H1 (cell line): Measurements from ENCODE around the gene UBAP2L. TPM values are rescaled to one million over a fixed set of nuclear protein-coding genes. Genes with fewer than 3 reads are reported as not detected.

Experiments
- CTCF ChIA-PET: fragments of 300-600 bp; sonication (Branson Sonifier 250); formaldehyde crosslinking; loops from one replicate; lab custom pipeline; 2021; ENCODE audit not compliant: partially characterized antibody; lab: Charles Lee
- POLR2A ChIA-PET: fragments of 300-600 bp; sonication (Branson Sonifier 250); formaldehyde crosslinking; loops from one replicate; lab custom pipeline; 2021; ENCODE audit warnings: inconsistent platforms; ENCODE audit not compliant: partially characterized antibody; lab: Charles Lee
- DNase-seq, 2 experiments: peaks; one replicate each; pipeline versions ENCODE4 v3.0.0 to v3.0.0-alpha.2; 2010 to 2022; ENCODE audit warnings: low spot score in 2 of 2, low read depth in 1 of 2, mixed read lengths in 1 of 2
- FAIRE-seq: peaks from 2 replicates; lab custom pipeline; 2011; peaks lifted over from hg19 to GRCh38; lab: Jason Lieb, UNC
- H2AFZ ChIP-seq: 2 replicates; pipeline ENCODE4 v1.8.1; 2012; ENCODE audit warnings: low read length, inconsistent platforms
- H2AK5ac ChIP-seq: 2 replicates; pipeline ENCODE4 v1.6.1; 2013; ENCODE audit warnings: low read depth, low read length
- H2BK120ac ChIP-seq: replicated peaks from 2 replicates; pipeline ENCODE3; 2013; ENCODE audit warnings: low read depth, low read length, inconsistent platforms
- H2BK12ac ChIP-seq: 2 replicates; pipeline ENCODE4 v1.6.1; 2013; ENCODE audit warnings: low read depth, low read length
- H2BK15ac ChIP-seq: 2 replicates; pipeline ENCODE4 v1.6.1; 2013; ENCODE audit warnings: low read length
- H2BK20ac ChIP-seq: 2 replicates; pipeline ENCODE4 v1.6.1; 2013; ENCODE audit warnings: low read length
- H2BK5ac ChIP-seq: 2 replicates; pipeline ENCODE4 v1.6.1; 2013; ENCODE audit warnings: low read depth, low read length
- H3K14ac ChIP-seq: 2 replicates; pipeline ENCODE4 v1.6.1; 2013; ENCODE audit warnings: inconsistent platforms; ENCODE audit not compliant: insufficient read length
- H3K18ac ChIP-seq: 2 replicates; pipeline ENCODE4 v1.6.1; 2013; ENCODE audit warnings: low read length; ENCODE audit errors: extremely low read depth
- H3K23ac ChIP-seq: 2 replicates; pipeline ENCODE4 v1.6.1; 2013; ENCODE audit warnings: inconsistent platforms; ENCODE audit not compliant: insufficient read length
- H3K23me2 ChIP-seq: 2 replicates; pipeline ENCODE4 v1.6.1; 2013; ENCODE audit warnings: low read depth, low read length
- H3K27ac ChIP-seq: 2 replicates; pipeline ENCODE4 v1.6.1; 2011; ENCODE audit warnings: low read depth, low read length, inconsistent platforms
- H3K27me3 ChIP-seq, 4 experiments: replicated peaks in 1 of 4; 1 replicate in 1 of 4; 2 replicates in 3 of 4; pipeline versions ENCODE4 v1.6.1 to v1.8.1; 2011 to 2013; ENCODE audit warnings: low read length in 3 of 4, mild to moderate bottlenecking in 3 of 4, inconsistent platforms in 2 of 4, mixed read lengths in 2 of 4, moderate library complexity in 1 of 4; ENCODE audit not compliant: control insufficient read depth in 3 of 4, insufficient read depth in 3 of 4; ENCODE audit errors: extremely low read depth in 1 of 4
- H3K36me3 ChIP-seq, 4 experiments: 2 replicates each; pipeline versions ENCODE4 v1.6.1 to v1.8.1; 2011 to 2013; ENCODE audit warnings: mild to moderate bottlenecking in 4 of 4, low read length in 3 of 4, moderate library complexity in 2 of 4, control low read depth in 1 of 4, inconsistent platforms in 1 of 4; ENCODE audit not compliant: insufficient read depth in 4 of 4, control insufficient read depth in 2 of 4
- H3K4ac ChIP-seq: replicated peaks from 2 replicates; pipeline ENCODE3; 2013; ENCODE audit warnings: low read length, low read depth, mixed read lengths, inconsistent platforms; ENCODE audit not compliant: insufficient read length
- H3K4me1 ChIP-seq, 4 experiments: replicated peaks in 1 of 4; 1 replicate in 1 of 4; 2 replicates in 3 of 4; pipeline versions ENCODE4 v1.6.1 to v1.8.1; 2011 to 2013; ENCODE audit warnings: low read length in 3 of 4, inconsistent platforms in 2 of 4, mixed read lengths in 1 of 4; ENCODE audit not compliant: insufficient read depth in 4 of 4, control insufficient read depth in 3 of 4
- H3K4me2 ChIP-seq, 2 experiments: 2 replicates each; pipeline versions ENCODE4 v1.6.1 to v1.8.1; 2011 to 2013; ENCODE audit warnings: low read depth in 2 of 2, low read length in 2 of 2, control low read depth in 1 of 2, inconsistent platforms in 1 of 2, mild to moderate bottlenecking in 1 of 2; ENCODE audit not compliant: insufficient read depth in 1 of 2
- H3K4me3 ChIP-seq, 4 experiments: fragments of 200-600, 300-600 bp in 1 of 4; sonication (generic), shearing (Covaris generic), sonication (Bioruptor Twin) in 1 of 4; 2 replicates each; pipeline versions ENCODE4 v1.5.1 to v1.8.1; 2011 to 2016; ENCODE audit warnings: low read length in 4 of 4, low read depth in 3 of 4, control low read depth in 2 of 4, inconsistent platforms in 2 of 4, mild to moderate bottlenecking in 2 of 4, mixed read lengths in 1 of 4, moderate library complexity in 1 of 4; ENCODE audit not compliant: insufficient read depth in 2 of 4; ENCODE audit errors: extremely low read depth in 1 of 4
- H3K56ac ChIP-seq: replicated peaks from 2 replicates; pipeline ENCODE3; 2013; ENCODE audit warnings: low read depth, mild to moderate bottlenecking, mixed read lengths, low read length, inconsistent platforms; ENCODE audit not compliant: insufficient read length
- H3K79me1 ChIP-seq: 2 replicates; pipeline ENCODE4 v1.6.1; 2013; ENCODE audit warnings: low read depth, low read length, control low read depth
- H3K79me2 ChIP-seq, 2 experiments: 2 replicates each; pipeline versions ENCODE4 v1.6.1 to v1.8.1; 2012 to 2013; ENCODE audit warnings: low read length in 2 of 2, mild to moderate bottlenecking in 2 of 2, inconsistent platforms in 1 of 2; ENCODE audit not compliant: insufficient read depth in 2 of 2, control insufficient read depth in 1 of 2
- H3K9ac ChIP-seq, 4 experiments: replicated peaks in 1 of 4; 1 replicate in 1 of 4; 2 replicates in 3 of 4; pipeline versions ENCODE4 v1.6.1 to v1.8.1; 2011 to 2013; ENCODE audit warnings: low read depth in 3 of 4, low read length in 3 of 4, control low read depth in 2 of 4, mild to moderate bottlenecking in 2 of 4, moderate library complexity in 2 of 4, inconsistent platforms in 1 of 4; ENCODE audit errors: extremely low read depth in 1 of 4
- H3K9me3 ChIP-seq, 2 experiments: 2 replicates each; pipeline versions ENCODE4 v1.6.1 to v1.8.1; 2012 to 2013; ENCODE audit warnings: mild to moderate bottlenecking in 2 of 2, moderate library complexity in 2 of 2, control low read depth in 1 of 2, inconsistent platforms in 1 of 2, low read depth in 1 of 2, low read length in 1 of 2, mixed read lengths in 1 of 2; ENCODE audit not compliant: insufficient read depth in 2 of 2
- H4K20me1 ChIP-seq, 2 experiments: replicated peaks in 1 of 2; 2 replicates each; pipeline versions ENCODE3 to v1.8.1; 2011 to 2013; ENCODE audit warnings: inconsistent platforms in 2 of 2, low read length in 2 of 2, mild to moderate bottlenecking in 1 of 2; ENCODE audit not compliant: insufficient read depth in 2 of 2, control insufficient read depth in 1 of 2
- H4K5ac ChIP-seq: 2 replicates; pipeline ENCODE4 v1.6.1; 2013; ENCODE audit warnings: low read length, low read depth, mixed read lengths, inconsistent platforms; ENCODE audit not compliant: insufficient read length
- H4K8ac ChIP-seq: 2 replicates; pipeline ENCODE4 v1.8.0; 2013; ENCODE audit warnings: mild to moderate bottlenecking, moderate library complexity, low read length, inconsistent platforms; ENCODE audit not compliant: insufficient read depth; ENCODE audit errors: extremely low read depth
- H4K91ac ChIP-seq: replicated peaks from 2 replicates; pipeline ENCODE3; 2013; ENCODE audit warnings: low read length, mixed read lengths, inconsistent platforms; ENCODE audit not compliant: insufficient read length
- MAX ChIP-seq: IDR thresholded peaks from 2 replicates; pipeline ENCODE4 v1.6.1; 2012; ENCODE audit warnings: inconsistent platforms
- WGBS, 2 experiments: shearing (Covaris generic) in 1 of 2; methylation state at CpG; one replicate each; pipeline versions ENCODE4 v1.1.6 to v1.1.7; 2013 to 2015; ENCODE audit warnings: low lambda C conversion rate in 2 of 2, mixed read lengths in 2 of 2, inconsistent platforms in 1 of 2, low coverage in 1 of 2, missing lambda C conversion rate in 1 of 2; ENCODE audit not compliant: insufficient replicate concordance in 2 of 2, insufficient coverage in 1 of 2, insufficient read length in 1 of 2; ENCODE audit errors: extremely low coverage in 1 of 2, missing lambda C conversion rate in 1 of 2; 5-methylcytosine and 5-hydroxymethylcytosine counted together
- polyA plus RNA-seq, 7 experiments: library from polyadenylated mRNA; depleted of rRNA in 3 of 7; stranded (reverse) in 5 of 7; unstranded in 2 of 7; fragments of >200 nt in 5 of 7; fragments of 200-250 nt in 2 of 7; gene quantifications; 1 replicate in 5 of 7; 2 replicates in 1 of 7; 4 replicates in 1 of 7; pipeline versions ENCODE4 v1.2.1 to v1.2.3, GENCODE V29; 2011 to 2013; ENCODE audit warnings: missing spikeins in 2 of 7, mixed read lengths in 2 of 7
- total RNA-seq: library from RNA; stranded (reverse); fragmentation: NEBNext Ultra II Directional; extraction: Animal tissue kit (Norgen Biotek cat#: 25700); gene quantifications from 2 replicates; pipeline ENCODE4 v1.2.1, GENCODE V29; 2021

UBAP2L gene
- total and polyA plus RNA-seq, 2 of the 8 experiments (the other 6 are each of a cell fraction or from before 2014, with no cell fraction given) = 254 to 349 TPM

- Histone ChIP-seq H2BK5ac (no peak overlapping the region), H3K18ac (no peak overlapping the region), H3K79me1 (no peaks in the 10 kb centered on the region), H3K14ac (no peak overlapping the region), H3K23me2 (no peaks in the 10 kb centered on the region), H3K4me1 (no peaks in the 10 kb centered on the region), H3K36me3 (no peaks in the 10 kb centered on the region), H3K23ac (no peak overlapping the region), H2BK20ac (no peak overlapping the region), H3K56ac (no peak overlapping the region), H4K91ac (no peak overlapping the region), H4K5ac (no peak overlapping the region), H3K9me3 (peaks cover 0 to 9% of the 10 kb centered on the region in 2 experiments; a peak in 1 of 4 replicates), H2BK120ac (no peak overlapping the region), H2AK5ac (no peak overlapping the region), H4K20me1 (no peaks in the 10 kb centered on the region), H2BK12ac (no peak overlapping the region), H3K4me2 (no peak overlapping the region), H3K4me3 (no peak overlapping the region), H3K27ac (no peak overlapping the region), H2BK15ac (no peak overlapping the region), H3K79me2 (no peaks in the 10 kb centered on the region), H3K27me3 (no peaks in the 10 kb centered on the region), H3K9ac (no peak overlapping the region), H3K4ac (no peak overlapping the region), H2AFZ (no peak overlapping the region), H4K8ac (no peak overlapping the region)
- DNase-seq (no peak), FAIRE-seq (no peak)
- no peak for TF ChIP-seq MAX
- 86% methylated on average over 1 of the region's 1 CpG; no CpG with 5 or more reads in 1 of the 2 experiments for WGBS, 2 experiments
- ChIA-PET CTCF (interaction anchor here (2.5 to 7.8 kb wide), 2 partner anchors 8 to 40 kb away, joined by 7 to 45 read pairs; partner anchors contain the start of gene ATP8B2), POLR2A (no interaction called here)
These were observed 95.9 kb downstream of the UBAP2L start for GRCh38 chr1:154316704-154317103.
